D721Med (cell line): ENCODE data around the gene PIEZO1.

Source experiments
- DNase-seq: peaks from one replicate; pipeline ENCODE4 v3.0.0; 2011; ENCODE audit warnings: low spot score; ENCODE audit not compliant: insufficient read length
- FAIRE-seq: peaks from 2 replicates; lab custom pipeline; 2011; peaks lifted over from hg19 to GRCh38; lab: Jason Lieb, UNC
- CTCF ChIP-seq: IDR thresholded peaks from 2 replicates; pipeline ENCODE4 v1.5.1; 2012; ENCODE audit warnings: mild to moderate bottlenecking, control low read depth; ENCODE audit not compliant: insufficient read depth; ENCODE audit errors: missing control alignments

Gene PIEZO1

GRCh38 chr16:88685156-88686061, 99.6 kb downstream of the PIEZO1 start:
- FAIRE-seq (no peak), DNase-seq (no peak)
- peak; percentile 26 for TF ChIP-seq CTCF

GRCh38 chr16:88684569-88685155, 100.4 kb downstream of the PIEZO1 start:
- DNase-seq (no peak), FAIRE-seq (no peak)
- no peak for TF ChIP-seq CTCF

- no peak for TF ChIP-seq CTCF
- FAIRE-seq (no peak), DNase-seq (no peak)
Observed at GRCh38 chr16:88681709-88682451, 103.1 kb downstream of the PIEZO1 start.

- DNase-seq (no peak), FAIRE-seq (no peak)
- TF ChIP-seq CTCF = peak; percentile 13
Observed at GRCh38 chr16:88681084-88681680, 103.8 kb downstream of the PIEZO1 start.

- FAIRE-seq (no peak), DNase-seq (no peak)
- no peak for TF ChIP-seq CTCF
Observed at GRCh38 chr16:88680554-88681083, 104.4 kb downstream of the PIEZO1 start.

GRCh38 chr16:88678224-88678979, 106.6 kb downstream of the PIEZO1 start:
- DNase-seq (no peak), FAIRE-seq (no peak)
- no peak for TF ChIP-seq CTCF
